ENCODE measurements around the gene TRIO.
A peak's percentile ranks its signal among the peaks of the same experiment; 100 is the strongest.

TRIO gene

DNA sequence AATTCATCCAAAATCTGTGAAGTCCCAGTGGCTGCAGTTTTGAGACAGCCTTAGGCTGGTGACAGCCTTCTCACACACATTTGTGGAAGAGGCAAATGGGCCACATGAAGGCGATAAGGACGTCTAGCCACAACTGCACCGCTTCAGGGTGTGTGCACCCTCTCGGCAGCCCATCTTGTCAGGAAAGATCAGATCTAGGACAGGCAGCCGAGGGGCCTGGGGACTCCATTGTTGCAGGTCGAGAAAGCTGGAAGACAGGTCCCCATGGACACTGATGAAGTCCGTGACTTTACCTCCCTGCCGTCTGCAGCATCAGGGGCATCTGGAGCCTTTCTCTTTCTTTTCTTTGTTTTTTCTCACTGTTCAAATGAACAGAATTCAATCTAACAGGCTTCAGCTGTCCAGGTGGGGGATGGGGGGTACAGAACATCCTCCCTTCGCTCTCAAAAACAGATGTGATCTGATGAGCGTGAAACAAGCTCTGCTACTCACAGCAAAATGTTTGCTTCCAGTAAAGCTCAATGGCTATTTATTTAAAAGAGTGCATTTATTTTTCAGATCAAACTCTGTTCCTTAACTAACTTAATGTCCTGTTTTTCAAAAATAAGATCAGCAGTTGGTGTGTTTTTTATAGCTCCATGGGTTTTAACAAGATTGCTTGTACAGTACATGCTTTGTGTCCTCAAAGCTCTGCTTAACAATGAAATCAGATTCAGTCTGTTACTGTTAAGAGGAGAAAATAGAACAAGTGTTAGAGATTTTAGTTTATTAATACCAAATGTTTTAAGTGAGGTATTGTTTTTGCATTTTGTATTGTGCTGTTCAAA is 326.6 kb downstream of the TRIO start:
- peak overlapping the region; percentile 30 for H3K4me2 ChIP-seq
- H3K9me3 ChIP-seq, result no peaks in the 10 kb centered on the region
- H3K4me3 ChIP-seq, result no peak overlapping the region
- H3K4me1 ChIP-seq, result peaks cover 27% of the 10 kb centered on the region
- no peak for TF ChIP-seq Cebpa-rat (IDR thresholded peaks at IDR 0.05)
- no peaks in the 10 kb centered on the region for H3K27me3 ChIP-seq
- no peak overlapping the region for H3K9ac ChIP-seq
- peaks cover 70% of the 10 kb centered on the region for H3K36me3 ChIP-seq
- H3K27ac ChIP-seq, result 0 out of 2 replicates have a peak overlapping the region, but pooled peaks have one; percentile 4
- H4K20me1 ChIP-seq, result no peaks in the 10 kb centered on the region

DNA sequence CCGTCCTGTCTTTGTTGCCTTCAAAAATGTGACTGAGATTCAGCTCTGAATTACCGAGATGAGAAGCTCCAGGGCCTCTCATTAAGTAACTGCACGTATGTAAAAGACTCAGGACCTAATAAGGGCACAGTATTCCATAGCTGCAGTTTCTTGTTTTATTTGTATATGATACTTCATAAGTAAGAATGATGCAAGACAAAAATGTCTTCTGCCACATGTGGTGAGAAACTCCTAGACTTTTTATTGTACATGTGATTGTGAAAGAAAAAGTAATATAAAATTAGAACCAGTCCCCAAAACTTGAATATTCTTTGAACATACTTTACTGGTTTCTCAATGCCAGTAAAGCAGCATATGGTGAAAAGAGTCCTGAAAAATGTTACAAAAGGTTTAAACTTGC is 328.4 kb downstream of the TRIO start:
- TF ChIP-seq Cebpa-rat (IDR thresholded peaks at IDR 0.05), result no peak
- no peak overlapping the region for H3K4me2 ChIP-seq
- H3K4me1 ChIP-seq, result peaks cover 27% of the 10 kb centered on the region
- no peak overlapping the region for H3K9ac ChIP-seq
- H3K27me3 ChIP-seq, result no peaks in the 10 kb centered on the region
- H3K27ac ChIP-seq, result no peak overlapping the region
- H3K4me3 ChIP-seq, result no peak overlapping the region
- H3K36me3 ChIP-seq, result peaks cover 70% of the 10 kb centered on the region
- H4K20me1 ChIP-seq, result no peaks in the 10 kb centered on the region
- no peaks in the 10 kb centered on the region for H3K9me3 ChIP-seq

DNA sequence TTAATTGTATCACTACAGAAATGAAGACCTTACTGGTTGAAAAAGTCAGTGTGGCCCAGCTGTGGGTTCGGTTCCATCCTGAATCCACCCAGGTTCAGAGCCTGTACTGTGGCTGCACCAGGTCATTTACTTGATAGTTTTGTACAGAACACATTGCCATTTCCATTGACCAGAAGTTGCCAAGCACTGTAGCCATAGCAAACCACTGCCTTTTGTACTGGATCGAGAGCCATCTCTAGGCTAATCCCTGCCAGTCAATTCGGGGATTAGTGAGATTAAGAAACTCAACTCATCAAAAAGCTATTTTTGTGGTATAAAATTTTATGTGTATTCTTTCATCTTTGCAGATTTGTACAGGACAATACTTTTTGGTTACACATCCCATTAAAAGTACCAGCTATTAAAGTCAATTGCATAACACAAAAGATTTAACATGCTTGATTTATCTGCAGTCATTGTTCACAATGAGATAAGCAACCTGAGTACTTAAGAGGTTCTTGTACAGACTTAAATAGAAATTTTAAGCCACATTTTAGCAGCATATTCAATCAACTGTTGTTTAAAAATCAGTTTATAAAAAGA is 329.9 kb downstream of the TRIO start:
- no peaks in the 10 kb centered on the region for H3K9me3 ChIP-seq
- no peak for TF ChIP-seq Cebpa-rat (IDR thresholded peaks at IDR 0.05)
- H3K27ac ChIP-seq, result no peak overlapping the region
- no peaks in the 10 kb centered on the region for H3K27me3 ChIP-seq
- no peak overlapping the region for H3K9ac ChIP-seq
- peaks cover 21% of the 10 kb centered on the region for H3K4me1 ChIP-seq
- H3K36me3 ChIP-seq, result peaks cover 71% of the 10 kb centered on the region
- H4K20me1 ChIP-seq, result no peaks in the 10 kb centered on the region
- no peak overlapping the region for H3K4me2 ChIP-seq
- H3K4me3 ChIP-seq, result no peak overlapping the region

DNA sequence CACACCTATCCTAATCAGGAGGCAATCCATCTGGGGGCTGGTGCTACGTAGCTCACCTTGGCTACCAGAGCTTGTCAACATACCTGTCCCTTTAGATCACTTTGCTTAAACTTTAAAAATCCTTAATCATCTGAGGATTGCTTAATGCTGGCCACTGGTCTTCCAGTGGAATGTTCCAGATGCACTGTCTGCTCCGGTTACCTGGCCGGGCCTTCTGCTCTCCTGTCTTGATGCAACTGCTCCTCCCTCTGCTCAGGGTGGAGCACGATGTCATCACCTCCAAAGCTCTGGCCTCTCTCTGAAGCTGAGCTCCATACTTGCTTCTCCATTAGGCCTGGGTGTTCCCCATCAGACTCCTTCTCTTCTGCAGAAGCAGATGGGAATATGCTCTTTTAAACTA is 331.9 kb downstream of the TRIO start:
- H3K36me3 ChIP-seq, result peaks cover 90% of the 10 kb centered on the region
- no peak overlapping the region for H3K9ac ChIP-seq
- no peak overlapping the region for H3K27ac ChIP-seq
- H3K4me1 ChIP-seq, result peaks cover under 1% of the 10 kb centered on the region
- no peak overlapping the region for H3K4me2 ChIP-seq
- no peaks in the 10 kb centered on the region for H4K20me1 ChIP-seq
- TF ChIP-seq Cebpa-rat (IDR thresholded peaks at IDR 0.05), result no peak
- no peak overlapping the region for H3K4me3 ChIP-seq
- H3K9me3 ChIP-seq, result no peaks in the 10 kb centered on the region
- H3K27me3 ChIP-seq, result no peaks in the 10 kb centered on the region

DNA sequence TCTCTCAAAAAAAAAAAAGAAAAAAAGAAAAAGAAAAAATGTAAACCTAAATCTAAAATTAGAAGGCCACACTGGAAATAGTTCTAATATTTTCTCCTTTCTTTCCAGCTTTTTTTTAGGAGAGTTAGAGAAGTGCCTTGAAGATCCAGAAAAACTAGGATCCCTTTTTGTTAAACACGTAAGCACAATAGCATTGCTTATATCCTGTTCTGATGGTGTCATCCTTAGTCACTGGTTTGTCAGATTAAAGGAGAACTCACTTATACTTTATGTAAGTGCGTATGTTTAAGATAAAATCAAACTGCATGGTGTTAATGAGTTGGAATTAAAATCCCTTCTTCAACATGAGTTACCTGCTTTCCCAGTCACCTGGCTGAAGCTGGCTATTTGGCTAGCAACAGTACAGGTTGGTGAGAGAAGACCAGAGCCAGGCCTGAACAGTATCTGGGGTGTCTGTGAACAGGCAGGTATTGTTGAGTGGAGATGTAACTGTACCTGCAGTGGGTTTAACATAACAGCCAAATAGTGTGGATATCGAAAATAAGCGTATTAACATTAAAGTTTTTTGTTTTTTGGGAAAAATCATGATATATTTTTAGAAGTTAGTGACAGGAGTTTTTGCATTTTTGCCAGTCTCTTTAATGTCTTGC is 333.8 kb downstream of the TRIO start:
- no peak for TF ChIP-seq Cebpa-rat (IDR thresholded peaks at IDR 0.05)
- no peaks in the 10 kb centered on the region for H3K9me3 ChIP-seq
- H3K9ac ChIP-seq, result no peak overlapping the region
- no peaks in the 10 kb centered on the region for H3K4me1 ChIP-seq
- no peak overlapping the region for H3K4me2 ChIP-seq
- no peaks in the 10 kb centered on the region for H3K27me3 ChIP-seq
- H3K36me3 ChIP-seq, result peaks cover 94% of the 10 kb centered on the region
- H4K20me1 ChIP-seq, result no peaks in the 10 kb centered on the region
- no peak overlapping the region for H3K4me3 ChIP-seq
- H3K27ac ChIP-seq, result no peak overlapping the region

DNA sequence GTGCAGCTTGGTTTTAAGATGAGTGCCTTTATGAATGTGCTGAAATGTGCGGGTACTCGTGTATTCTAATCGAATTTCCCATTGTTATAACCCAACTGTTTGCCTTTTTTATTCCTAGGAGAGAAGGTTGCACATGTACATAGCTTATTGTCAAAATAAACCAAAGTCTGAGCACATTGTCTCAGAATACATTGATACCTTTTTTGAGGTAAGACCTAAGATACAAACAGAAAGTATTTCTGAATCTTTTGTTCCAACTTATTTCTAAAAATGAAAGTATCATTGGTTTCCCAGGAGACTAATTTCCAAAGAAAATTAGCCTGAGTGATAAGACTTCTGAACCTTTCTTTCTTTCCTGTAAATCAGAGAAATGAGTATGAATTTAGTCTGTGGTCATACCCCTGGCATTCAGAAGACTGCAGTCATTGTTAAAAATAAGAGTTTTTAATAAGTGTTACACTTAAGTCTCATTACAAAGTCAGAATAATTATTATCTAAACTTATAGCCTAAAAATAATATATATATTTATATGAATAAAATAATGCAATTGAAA is 336.1 kb downstream of the TRIO start:
- Histone ChIP-seq H3K36me3 (peaks cover 98% of the 10 kb centered on the region), H3K9ac (no peak overlapping the region), H3K9me3 (no peaks in the 10 kb centered on the region), H3K27me3 (no peaks in the 10 kb centered on the region), H3K4me1 (no peaks in the 10 kb centered on the region), H3K4me3 (no peak overlapping the region), H3K27ac (no peak overlapping the region), H3K4me2 (no peak overlapping the region), H4K20me1 (no peaks in the 10 kb centered on the region)
- no peak for TF ChIP-seq Cebpa-rat (IDR thresholded peaks at IDR 0.05)

DNA sequence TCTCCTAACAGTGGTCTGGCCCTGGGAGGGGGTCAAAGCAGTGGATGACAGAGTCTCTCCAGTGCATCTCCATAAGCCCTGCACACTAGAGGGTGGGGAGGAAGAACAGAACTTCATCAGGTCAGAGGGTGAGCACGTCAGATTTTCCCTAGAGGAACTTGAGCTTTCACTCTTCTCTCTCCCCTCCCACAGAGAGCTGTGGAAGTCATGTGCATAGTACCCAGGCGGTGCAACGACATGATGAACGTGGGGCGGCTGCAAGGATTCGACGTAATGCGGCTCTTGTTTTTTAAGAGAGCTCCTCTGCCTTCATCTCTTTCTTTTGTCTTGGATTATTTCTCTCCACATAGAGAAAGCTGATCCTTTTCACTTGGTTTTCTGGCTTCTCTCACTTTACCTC is 338.2 kb downstream of the TRIO start:
- Histone ChIP-seq H3K9me3 (peaks cover under 1% of the 10 kb centered on the region; the same call in 1 of the 2 replicates), H3K4me2 (no peak overlapping the region), H3K27ac (no peak overlapping the region), H3K4me1 (no peaks in the 10 kb centered on the region), H3K9ac (no peak overlapping the region), H3K36me3 (peaks cover 98% of the 10 kb centered on the region), H3K27me3 (no peaks in the 10 kb centered on the region), H4K20me1 (no peaks in the 10 kb centered on the region), H3K4me3 (no peak overlapping the region)
- TF ChIP-seq Cebpa-rat (IDR thresholded peaks at IDR 0.05), result no peak

DNA sequence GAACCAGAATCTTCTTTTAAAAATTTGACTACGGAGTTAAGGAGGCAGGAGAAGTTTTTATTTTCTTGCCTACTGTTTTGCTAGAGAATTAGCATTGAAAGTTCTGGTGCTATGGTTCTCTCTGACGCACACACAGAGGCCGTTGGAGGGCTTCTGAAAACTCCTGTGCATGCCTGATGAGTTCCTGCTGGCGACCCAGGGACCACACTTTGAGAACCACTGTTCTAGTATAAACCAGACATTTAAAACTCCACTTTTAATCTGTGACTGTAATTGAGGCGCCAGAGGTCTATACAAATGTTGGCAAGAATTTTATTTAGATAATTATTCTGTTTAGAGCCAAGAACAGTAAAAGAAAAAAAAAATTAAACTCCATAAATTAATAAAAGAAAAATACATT is 338.9 kb downstream of the TRIO start:
- Histone ChIP-seq H3K27ac (no peak overlapping the region), H3K36me3 (peaks cover 98% of the 10 kb centered on the region), H3K4me1 (no peaks in the 10 kb centered on the region), H3K4me2 (no peak overlapping the region), H3K9ac (no peak overlapping the region), H3K9me3 (peaks cover 8% of the 10 kb centered on the region), H3K4me3 (no peak overlapping the region), H3K27me3 (no peaks in the 10 kb centered on the region), H4K20me1 (no peaks in the 10 kb centered on the region)
- TF ChIP-seq Cebpa-rat (IDR thresholded peaks at IDR 0.05), result no peak

DNA sequence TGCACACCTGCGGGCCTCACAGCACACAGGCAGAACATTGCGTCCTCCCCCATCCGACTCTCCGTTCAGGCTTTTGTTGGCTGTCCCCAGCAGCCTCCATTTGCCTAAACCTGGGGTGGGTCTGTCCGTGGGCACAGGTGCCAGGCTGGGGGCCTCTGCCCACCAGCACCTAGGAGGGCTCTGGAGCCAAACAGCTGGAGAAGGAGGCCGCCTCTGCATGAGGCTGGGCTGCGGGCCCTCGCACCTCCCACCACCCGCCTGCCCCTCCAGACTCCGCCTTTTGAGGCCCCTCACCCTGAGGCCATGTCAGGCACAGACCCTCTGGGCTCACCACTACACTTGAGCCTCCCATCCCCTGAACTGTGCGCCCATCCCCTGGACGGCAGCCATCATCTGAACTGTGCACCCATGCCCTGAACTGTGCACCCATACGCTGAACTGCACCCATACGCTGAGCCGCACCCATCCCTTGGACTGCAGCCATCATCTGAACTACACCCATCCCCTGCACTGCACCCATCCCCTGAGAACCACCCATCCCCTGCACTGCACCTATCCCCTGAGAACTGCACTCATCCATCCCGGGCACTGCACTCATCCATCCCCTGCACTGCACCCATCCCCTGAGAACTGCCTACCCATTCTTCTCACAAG is 340.5 kb downstream of the TRIO start:
- H3K4me3 ChIP-seq, result no peak overlapping the region
- TF ChIP-seq Cebpa-rat (IDR thresholded peaks at IDR 0.05), result no peak
- H3K36me3 ChIP-seq, result peaks cover 98% of the 10 kb centered on the region
- peaks cover 2% of the 10 kb centered on the region; the same call in 1 of the 2 replicates for H4K20me1 ChIP-seq
- H3K9ac ChIP-seq, result no peak overlapping the region
- H3K4me2 ChIP-seq, result no peak overlapping the region
- peaks cover 11% of the 10 kb centered on the region for H3K4me1 ChIP-seq
- peaks cover 10% of the 10 kb centered on the region for H3K9me3 ChIP-seq
- H3K27ac ChIP-seq, result no peak overlapping the region
- no peaks in the 10 kb centered on the region for H3K27me3 ChIP-seq

Data from BLaER1 (cell line).